HG03558 (cell line): ENCODE measurements around the gene LMF2.

Experiments
- ATAC-seq: cut with Tn5 transposase; IDR thresholded peaks from one replicate; pipeline ENCODE4 v1.9.1; 2021; ENCODE audit warnings: moderate number of reproducible peaks; ENCODE audit not compliant: unreplicated experiment; ENCODE audit errors: extremely low read depth

The LMF2 gene

GRCh38 chr22:50505276-50505775 lies 2.2 kb downstream of the LMF2 start:
- no peak for ATAC-seq

- ATAC-seq = no peak
Measured at GRCh38 chr22:50504369-50505211, 2.9 kb downstream of the LMF2 start.

DNA sequence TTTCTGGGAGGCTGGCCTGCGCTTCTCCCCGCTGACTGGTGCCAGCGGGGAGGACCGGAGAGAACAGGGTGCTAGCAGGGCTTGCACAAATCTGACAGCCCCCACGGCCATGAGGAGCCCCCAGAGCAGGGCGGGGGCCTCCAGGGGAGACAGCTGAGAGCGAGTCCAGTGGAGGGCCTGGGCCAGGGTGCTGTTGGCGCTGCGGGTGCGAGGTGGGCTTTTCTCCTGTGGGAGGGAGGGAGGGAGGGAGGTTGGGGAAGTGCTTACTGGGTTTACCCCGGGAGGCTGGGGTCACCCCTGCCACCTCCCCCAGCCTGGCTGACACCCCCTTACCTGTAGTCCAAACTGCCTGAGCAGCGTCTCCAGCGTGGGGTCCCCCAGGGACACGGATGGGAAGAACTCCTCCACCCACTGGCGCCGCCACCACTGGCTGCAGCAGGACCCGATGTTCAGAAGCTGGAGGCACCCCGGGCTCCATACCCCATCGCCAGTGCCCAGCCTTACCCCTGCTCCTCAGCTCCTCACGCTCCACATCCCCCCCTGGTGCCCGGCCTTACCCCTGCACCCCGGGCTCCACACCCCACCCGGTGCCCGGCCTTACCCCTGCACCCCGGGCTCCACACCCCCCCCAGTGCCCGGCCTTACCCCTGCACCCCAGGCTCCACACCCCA lies 3.9 kb downstream of the LMF2 start:
- no peak for ATAC-seq

- ATAC-seq = no peak
Measured at GRCh38 chr22:50502628-50503474, 4.7 kb downstream of the LMF2 start.

DNA sequence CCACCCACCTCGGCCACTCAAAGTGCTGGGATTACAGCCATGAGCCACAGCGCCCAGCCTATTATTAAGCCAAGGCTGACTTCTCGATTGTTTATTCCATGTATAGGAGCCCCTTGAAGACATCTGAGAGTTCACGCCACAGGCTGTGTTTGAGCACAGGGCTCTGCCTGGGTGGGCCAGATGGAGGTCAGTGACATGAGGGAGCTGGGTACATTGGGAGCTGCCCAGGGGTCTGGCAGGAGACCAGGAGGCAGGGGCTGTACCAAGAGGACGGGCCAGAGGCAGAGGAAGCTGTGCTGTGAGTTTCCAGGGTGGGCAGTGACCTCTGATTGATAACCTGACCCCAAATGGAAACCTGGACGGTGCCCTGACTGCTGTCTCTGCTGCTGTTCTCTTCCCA lies 5.4 kb downstream of the LMF2 start:
- no peak for ATAC-seq

DNA sequence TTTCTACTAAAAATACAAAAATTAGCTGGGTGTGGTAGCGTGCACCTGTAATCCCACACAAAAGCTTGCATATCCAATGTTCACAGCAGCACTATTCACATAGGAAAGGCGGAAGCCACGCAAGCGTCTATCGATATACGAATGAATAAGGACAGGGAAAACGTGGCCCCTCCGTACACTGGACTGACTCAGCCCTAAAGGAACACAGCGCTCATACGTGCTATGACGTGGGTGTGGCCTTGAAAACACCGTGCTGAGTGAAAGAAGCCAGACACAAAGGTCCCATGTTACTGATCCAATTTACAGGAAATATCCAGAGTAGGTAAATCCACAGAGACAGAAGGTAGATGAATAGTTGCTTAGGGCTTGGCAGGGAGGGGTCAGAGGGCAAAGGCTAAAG lies 7.0 kb downstream of the LMF2 start:
- no peak for ATAC-seq

- no peak for ATAC-seq
Measured at GRCh38 chr22:50498322-50498890, 9.1 kb downstream of the LMF2 start.

GRCh38 chr22:50497093-50497492 lies 10.4 kb downstream of the LMF2 start:
- ATAC-seq = no peak

DNA sequence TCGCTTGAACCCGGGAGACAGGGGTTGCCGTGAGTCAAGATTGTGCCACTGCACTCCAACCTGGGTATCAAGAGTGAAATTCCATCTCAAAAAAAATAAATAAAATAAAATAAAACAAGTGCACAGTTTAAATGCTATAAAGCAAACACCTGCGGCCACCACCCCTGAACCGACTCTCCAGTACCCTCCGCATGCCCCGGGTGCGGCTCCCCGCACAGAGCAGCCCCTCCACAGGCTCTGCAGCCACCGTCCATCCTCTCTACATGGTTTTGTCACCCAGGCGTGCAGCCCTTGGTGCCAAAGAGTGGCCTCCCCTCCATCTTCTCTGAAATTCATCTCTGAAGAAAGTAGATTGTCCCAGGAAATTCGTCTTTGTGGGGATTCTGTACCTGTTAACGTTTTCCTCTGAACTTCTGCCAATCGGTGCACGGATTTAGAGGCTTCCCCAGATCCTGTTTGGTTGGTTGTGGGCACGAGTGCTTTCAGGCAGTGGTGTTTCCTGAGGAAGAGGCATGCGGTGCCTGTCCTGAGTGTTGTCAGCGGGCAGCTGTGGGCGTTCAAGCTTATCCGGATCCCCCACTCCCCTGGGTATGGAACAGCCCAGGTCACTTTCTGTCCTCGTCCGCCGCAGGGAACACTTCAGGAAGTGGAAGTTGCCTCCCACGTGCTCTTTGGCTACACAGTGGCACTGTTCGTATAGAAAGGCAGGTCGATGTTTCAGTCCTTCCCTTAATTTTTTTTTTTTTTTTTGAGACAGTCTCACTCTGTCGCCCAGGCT lies 16.8 kb downstream of the LMF2 start:
- ATAC-seq = no peak

GRCh38 chr22:50489363-50490243 lies 17.9 kb downstream of the LMF2 start:
- no peak for ATAC-seq

GRCh38 chr22:50488886-50489285 lies 18.6 kb downstream of the LMF2 start:
- ATAC-seq = no peak

DNA sequence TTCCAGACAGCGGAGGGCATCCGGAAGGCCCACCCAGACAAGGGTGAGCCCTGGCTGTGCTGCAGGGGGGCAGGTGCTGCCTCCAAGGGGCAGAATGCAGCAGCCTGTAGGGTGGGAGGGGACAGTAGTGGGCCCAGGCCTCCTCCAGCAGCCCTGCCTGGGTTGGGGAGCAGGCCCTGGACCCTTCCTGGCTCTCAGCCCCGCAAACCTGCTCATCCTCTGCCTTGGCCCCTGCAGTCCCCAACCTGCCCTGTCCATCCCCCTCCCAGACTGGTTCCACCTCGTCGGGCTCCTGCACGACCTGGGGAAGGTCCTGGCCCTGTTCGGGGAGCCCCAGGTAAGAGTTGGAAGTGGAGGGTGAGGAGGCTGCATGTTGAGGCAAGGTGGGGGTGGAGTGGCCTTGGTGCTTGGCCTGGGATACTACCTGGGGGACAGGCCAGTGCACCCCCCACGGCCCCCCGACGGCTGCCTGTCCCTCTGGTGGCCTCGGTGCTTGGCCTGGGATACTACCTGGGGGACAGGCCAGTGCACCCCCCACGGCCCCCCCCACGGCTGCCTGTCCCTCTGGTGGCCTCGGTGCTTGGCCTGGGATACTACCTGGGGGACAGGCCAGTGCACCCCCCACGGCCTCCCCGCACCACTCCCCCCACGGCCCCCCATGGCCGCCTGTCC lies 19.4 kb downstream of the LMF2 start:
- ATAC-seq = no peak

GRCh38 chr22:50487290-50488005 lies 20.1 kb downstream of the LMF2 start:
- ATAC-seq = no peak

DNA sequence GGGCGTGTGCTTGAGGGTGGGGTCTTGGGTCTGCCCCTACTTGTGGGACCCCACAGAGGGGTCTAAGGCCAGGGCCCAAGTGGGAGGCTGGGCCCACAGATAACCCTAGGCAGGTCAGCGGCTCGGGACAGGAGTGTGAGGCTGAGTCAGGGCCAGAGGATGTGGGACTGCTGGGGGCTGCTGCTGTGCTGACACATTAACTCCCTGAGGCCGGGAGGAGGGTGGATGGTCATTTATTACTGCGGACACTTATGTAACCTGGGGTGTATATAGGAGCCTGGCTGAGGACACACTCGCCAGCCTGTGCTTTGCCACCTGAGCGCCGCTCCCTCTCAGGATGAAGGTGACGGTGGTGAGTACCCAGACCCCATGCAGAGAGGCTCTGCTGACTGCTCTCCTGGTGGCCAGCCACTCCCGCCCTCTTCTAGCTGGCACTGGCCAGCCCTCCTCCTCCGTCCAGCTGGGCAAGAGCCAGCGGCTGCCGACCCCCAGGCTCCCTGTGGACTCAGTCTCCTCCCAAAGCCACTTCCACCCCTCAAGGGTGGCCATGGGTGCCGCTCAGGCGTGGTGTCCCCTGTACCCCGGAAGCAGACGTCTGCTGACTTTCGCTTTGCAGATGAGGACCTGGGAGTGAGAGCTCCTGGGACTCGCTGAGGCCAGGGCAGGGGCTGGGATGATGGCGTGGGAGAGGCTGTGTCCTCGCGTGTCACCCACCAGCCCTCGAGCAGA lies 20.8 kb downstream of the LMF2 start, which contains the start of gene MIOX:
Gene MIOX, plus strand, starts transcription at position 299 of the 729 bp plus-strand sequence. Its CDS starts 39 bp downstream, at position 338.
- ATAC-seq = no peak

GRCh38 chr22:50485221-50486131 lies 22.0 kb downstream of the LMF2 start:
- no peak for ATAC-seq
